Effector memory CD8-positive, alpha-beta T cell (primary cell): ENCODE data around the gene DTHD1.

Source experiments
- ATAC-seq: fragments of 150-1000 bp; cut with Tn5 transposase; replicated peaks from 2 replicates; pipeline ENCODE4 v1.10.0; 2021; ENCODE audit warnings: mild to moderate bottlenecking, moderate library complexity
- DNase-seq, 3 experiments: peaks; one replicate each; pipeline ENCODE4 v3.0.0; 2021
- H3K27ac Mint-ChIP-seq, 2 donors: one replicate each; pipeline ENCODE4 v1.8.0; 2022; ENCODE audit warnings: mild to moderate bottlenecking in 2 of 2, mixed read lengths in 2 of 2, moderate library complexity in 2 of 2
- H3K27me3 Mint-ChIP-seq, 2 donors: one replicate each; pipeline ENCODE4 v1.8.0; 2022; ENCODE audit warnings: mixed read lengths in 2 of 2
- H3K36me3 Mint-ChIP-seq: one replicate; pipeline ENCODE4 v1.8.0; 2022; ENCODE audit warnings: mild to moderate bottlenecking, moderate library complexity, mixed read lengths; ENCODE audit not compliant: insufficient read depth
- H3K4me1 Mint-ChIP-seq, 2 donors: one replicate each; pipeline ENCODE4 v1.8.0; 2022; ENCODE audit warnings: low read depth in 2 of 2, mixed read lengths in 2 of 2
- H3K4me3 Mint-ChIP-seq, 2 donors: one replicate each; pipeline ENCODE4 v1.8.0; 2022; ENCODE audit warnings: mild to moderate bottlenecking in 2 of 2, mixed read lengths in 2 of 2, moderate library complexity in 2 of 2
- H3K9me3 Mint-ChIP-seq, 2 donors: one replicate each; pipeline ENCODE4 v1.8.0; 2022; ENCODE audit warnings: mixed read lengths in 2 of 2

The DTHD1 gene

GRCh38 chr4:36326476-36327029 lies 45.1 kb downstream of the DTHD1 start:
- Mint-ChIP-seq H3K27me3 (no peaks in the 10 kb centered on the region), H3K9me3 (no peaks in the 10 kb centered on the region), H3K4me1 (peaks cover 23 to 42% of the 10 kb centered on the region in 2 donors), H3K27ac (no peak overlapping the region), H3K4me3 (peak overlapping the region in 1 of 2 donors; percentile 1), H3K36me3 (peaks cover 3% of the 10 kb centered on the region)
- ATAC-seq, result no peak
- no peak for DNase-seq

GRCh38 chr4:36327400-36327799 lies 46.0 kb downstream of the DTHD1 start:
- no peaks in the 10 kb centered on the region for H3K9me3 Mint-ChIP-seq
- peak overlapping the region in 1 of 2 donors; percentile 54 for H3K27ac Mint-ChIP-seq
- DNase-seq (no peak), ATAC-seq (no peak)
- H3K27me3 Mint-ChIP-seq, result no peaks in the 10 kb centered on the region
- peaks cover 3% of the 10 kb centered on the region for H3K36me3 Mint-ChIP-seq
- H3K4me1 Mint-ChIP-seq, result peaks cover 18 to 35% of the 10 kb centered on the region in 2 donors
- no peak overlapping the region for H3K4me3 Mint-ChIP-seq

DNA sequence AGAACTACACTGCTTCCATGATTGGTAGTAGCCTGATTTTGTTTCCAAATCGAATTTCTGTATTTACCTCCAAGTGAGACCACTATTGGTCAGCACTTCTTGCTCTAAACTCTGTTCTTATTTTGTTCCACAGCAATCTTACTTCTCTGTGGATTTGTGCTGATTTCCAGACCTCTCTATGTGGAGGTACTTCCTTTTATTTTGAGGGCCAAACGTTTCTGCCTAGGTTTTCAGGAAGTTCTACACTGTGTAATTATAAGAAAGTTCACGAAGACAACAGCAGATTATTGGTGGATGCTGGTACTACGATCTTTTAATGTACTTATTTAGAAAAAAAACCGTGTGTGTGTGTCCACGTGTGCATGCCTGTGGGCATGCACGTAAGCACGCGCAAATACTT lies 46.7 kb downstream of the DTHD1 start:
- DNase-seq (no peak), ATAC-seq (no peak)
- no peaks in the 10 kb centered on the region for H3K9me3 Mint-ChIP-seq
- H3K4me1 Mint-ChIP-seq, result peaks cover 19 to 33% of the 10 kb centered on the region in 2 donors
- H3K36me3 Mint-ChIP-seq, result peaks cover under 1% of the 10 kb centered on the region
- H3K4me3 Mint-ChIP-seq, result no peak overlapping the region
- H3K27me3 Mint-ChIP-seq, result no peaks in the 10 kb centered on the region
- no peak overlapping the region for H3K27ac Mint-ChIP-seq

- H3K4me1 Mint-ChIP-seq, result peaks cover 22 to 29% of the 10 kb centered on the region in 2 donors
- no peak overlapping the region for H3K4me3 Mint-ChIP-seq
- H3K27ac Mint-ChIP-seq, result peak overlapping the region in 1 of 2 donors; percentile 58
- ATAC-seq, result no peak
- H3K36me3 Mint-ChIP-seq, result no peaks in the 10 kb centered on the region
- no peaks in the 10 kb centered on the region for H3K27me3 Mint-ChIP-seq
- DNase-seq, result no peak
- H3K9me3 Mint-ChIP-seq, result no peaks in the 10 kb centered on the region
Observed at GRCh38 chr4:36329228-36329627, 47.8 kb downstream of the DTHD1 start.

DNA sequence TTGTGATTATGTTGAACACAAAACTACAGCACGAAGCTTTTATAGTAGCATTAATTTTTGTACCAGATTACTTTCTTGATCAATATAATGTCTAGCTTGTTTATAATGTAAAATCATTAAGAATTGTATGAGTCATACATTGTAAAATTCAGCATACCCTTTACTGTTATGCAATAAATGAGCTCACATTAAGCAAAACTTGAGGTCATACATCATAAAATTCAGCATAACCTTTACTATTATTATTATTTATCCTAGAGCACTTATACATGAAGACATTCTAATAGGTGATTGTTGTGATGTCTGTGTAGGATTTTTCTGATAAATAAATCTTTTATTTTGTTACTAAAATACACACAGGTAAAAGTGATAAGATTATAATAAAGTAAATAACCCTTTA lies 49.4 kb downstream of the DTHD1 start:
- no peak overlapping the region for H3K4me3 Mint-ChIP-seq
- H3K9me3 Mint-ChIP-seq, result no peaks in the 10 kb centered on the region
- H3K27ac Mint-ChIP-seq, result no peak overlapping the region
- ATAC-seq, result no peak
- peaks cover 13 to 26% of the 10 kb centered on the region in 2 donors for H3K4me1 Mint-ChIP-seq
- no peak for DNase-seq
- H3K27me3 Mint-ChIP-seq, result no peaks in the 10 kb centered on the region
- no peaks in the 10 kb centered on the region for H3K36me3 Mint-ChIP-seq

GRCh38 chr4:36332023-36332781 lies 50.8 kb downstream of the DTHD1 start:
- H3K4me1 Mint-ChIP-seq, result peaks cover 17 to 36% of the 10 kb centered on the region in 2 donors
- DNase-seq, result no peak
- no peaks in the 10 kb centered on the region for H3K27me3 Mint-ChIP-seq
- ATAC-seq, result no peak
- no peak overlapping the region for H3K4me3 Mint-ChIP-seq
- H3K27ac Mint-ChIP-seq, result no peak overlapping the region
- no peaks in the 10 kb centered on the region for H3K9me3 Mint-ChIP-seq
- no peaks in the 10 kb centered on the region for H3K36me3 Mint-ChIP-seq

DNA sequence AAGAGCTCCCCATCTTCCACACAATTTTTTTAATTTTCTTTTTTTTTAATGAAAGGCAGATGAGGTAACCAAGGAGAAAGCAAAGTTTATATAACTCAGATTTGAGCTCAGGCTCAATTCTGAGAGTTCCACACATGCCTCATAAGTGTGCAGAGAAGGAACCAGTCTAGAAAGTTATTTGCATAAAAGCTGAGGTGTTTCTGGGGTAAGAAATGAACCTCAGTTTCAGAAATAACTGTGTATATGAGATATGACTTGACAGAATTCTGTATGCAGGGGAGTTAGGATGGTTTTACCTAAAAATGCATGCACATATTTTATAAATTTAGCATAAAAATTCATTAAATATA lies 51.3 kb downstream of the DTHD1 start:
- Mint-ChIP-seq H3K4me3 (no peak overlapping the region), H3K27me3 (no peaks in the 10 kb centered on the region), H3K36me3 (no peaks in the 10 kb centered on the region), H3K9me3 (no peaks in the 10 kb centered on the region), H3K27ac (no peak overlapping the region), H3K4me1 (peaks cover 17 to 39% of the 10 kb centered on the region in 2 donors)
- ATAC-seq (no peak), DNase-seq (no peak)

DNA sequence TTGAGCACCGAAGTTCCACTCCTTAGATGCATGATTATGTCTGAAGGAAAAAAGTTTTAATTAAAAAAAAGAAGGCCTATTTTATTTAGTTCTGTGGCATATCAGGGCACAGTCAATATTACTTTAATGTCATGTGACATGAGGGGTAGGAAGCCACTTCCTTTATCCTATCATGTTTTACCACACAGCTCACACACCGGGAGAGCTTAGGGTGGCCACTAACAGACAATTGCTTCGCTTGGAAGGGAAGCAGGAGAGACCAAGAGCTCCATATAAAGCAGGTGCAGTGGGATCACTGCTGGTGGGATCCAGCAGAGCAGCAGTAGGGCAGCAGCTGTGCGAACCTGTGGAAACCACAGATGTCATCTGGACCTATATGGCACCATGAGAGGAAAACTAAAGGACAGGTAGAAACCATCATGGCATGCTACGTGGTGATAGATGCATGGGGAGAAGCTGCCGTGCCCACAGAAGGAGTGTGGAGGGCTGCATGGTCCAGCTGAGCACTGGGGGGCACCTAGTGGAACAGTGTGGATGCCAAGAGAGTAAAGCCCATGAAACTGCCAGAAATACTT lies 52.0 kb downstream of the DTHD1 start:
- peaks cover 21 to 44% of the 10 kb centered on the region in 2 donors for H3K4me1 Mint-ChIP-seq
- no peaks in the 10 kb centered on the region for H3K27me3 Mint-ChIP-seq
- no peaks in the 10 kb centered on the region for H3K9me3 Mint-ChIP-seq
- peak overlapping the region in 1 of 2 donors; percentile 46 for H3K27ac Mint-ChIP-seq
- DNase-seq (no peak), ATAC-seq (no peak)
- H3K36me3 Mint-ChIP-seq, result no peaks in the 10 kb centered on the region
- H3K4me3 Mint-ChIP-seq, result peak overlapping the region in 1 of 2 donors; percentile 37

DNA sequence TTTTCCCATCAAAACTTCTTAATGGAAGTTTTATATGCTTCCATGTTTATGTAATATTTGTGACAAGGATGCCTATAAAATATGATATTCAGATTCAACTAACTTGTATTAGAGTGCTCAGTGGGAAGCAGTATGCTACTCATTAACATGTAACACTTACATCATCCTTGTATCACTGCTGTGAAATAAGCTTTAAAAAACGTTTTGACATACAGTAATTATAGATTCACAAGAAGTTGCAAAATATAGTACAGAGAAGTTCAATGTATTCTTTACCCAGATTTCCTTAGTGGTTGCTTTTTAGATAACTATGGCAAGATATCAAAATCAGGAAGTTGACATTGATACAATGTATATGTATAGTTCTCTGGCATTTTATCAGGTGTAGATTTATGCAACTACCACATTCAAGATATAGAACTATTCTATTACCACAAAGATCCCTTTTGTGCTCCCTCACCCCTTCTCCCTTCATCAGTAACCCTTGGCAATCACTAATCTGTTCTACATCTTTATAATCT lies 56.3 kb downstream of the DTHD1 start:
- Mint-ChIP-seq H3K27me3 (no peaks in the 10 kb centered on the region), H3K4me3 (no peak overlapping the region), H3K27ac (no peak overlapping the region), H3K36me3 (no peaks in the 10 kb centered on the region), H3K9me3 (no peaks in the 10 kb centered on the region), H3K4me1 (peaks cover 15 to 38% of the 10 kb centered on the region in 2 donors)
- ATAC-seq, result no peak
- DNase-seq, result no peak

GRCh38 chr4:36338973-36339372 lies 57.6 kb downstream of the DTHD1 start:
- H3K27ac Mint-ChIP-seq, result no peak overlapping the region
- H3K27me3 Mint-ChIP-seq, result no peaks in the 10 kb centered on the region
- no peak for DNase-seq
- H3K36me3 Mint-ChIP-seq, result no peaks in the 10 kb centered on the region
- no peak for ATAC-seq
- H3K4me3 Mint-ChIP-seq, result no peak overlapping the region
- H3K4me1 Mint-ChIP-seq, result peaks cover 10 to 30% of the 10 kb centered on the region in 2 donors
- no peaks in the 10 kb centered on the region for H3K9me3 Mint-ChIP-seq

DNA sequence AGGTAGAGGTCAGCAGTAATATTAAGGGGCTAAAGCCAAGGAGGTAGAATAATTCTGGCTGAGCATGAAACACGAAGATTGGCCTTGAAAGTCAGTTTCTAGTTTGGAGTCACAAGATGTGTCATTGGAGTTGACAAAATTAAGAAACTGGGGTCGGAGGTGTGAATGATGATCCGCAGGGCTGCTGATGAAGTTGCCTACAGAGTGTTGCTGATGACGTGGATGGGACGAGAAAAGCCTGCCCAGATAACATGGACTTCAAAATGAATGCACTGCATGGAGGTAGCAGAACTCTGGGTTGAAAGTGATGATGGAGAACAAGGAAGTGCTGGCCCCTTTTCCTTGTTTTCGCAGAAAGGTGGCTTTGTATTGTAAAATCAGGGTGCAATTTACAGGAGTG lies 60.5 kb downstream of the DTHD1 start:
- H3K36me3 Mint-ChIP-seq, result no peaks in the 10 kb centered on the region
- H3K4me1 Mint-ChIP-seq, result peaks cover 9 to 16% of the 10 kb centered on the region in 2 donors
- no peaks in the 10 kb centered on the region for H3K9me3 Mint-ChIP-seq
- ATAC-seq, result no peak
- no peak overlapping the region for H3K27ac Mint-ChIP-seq
- DNase-seq, result no peak
- no peak overlapping the region for H3K4me3 Mint-ChIP-seq
- no peaks in the 10 kb centered on the region for H3K27me3 Mint-ChIP-seq

DNA sequence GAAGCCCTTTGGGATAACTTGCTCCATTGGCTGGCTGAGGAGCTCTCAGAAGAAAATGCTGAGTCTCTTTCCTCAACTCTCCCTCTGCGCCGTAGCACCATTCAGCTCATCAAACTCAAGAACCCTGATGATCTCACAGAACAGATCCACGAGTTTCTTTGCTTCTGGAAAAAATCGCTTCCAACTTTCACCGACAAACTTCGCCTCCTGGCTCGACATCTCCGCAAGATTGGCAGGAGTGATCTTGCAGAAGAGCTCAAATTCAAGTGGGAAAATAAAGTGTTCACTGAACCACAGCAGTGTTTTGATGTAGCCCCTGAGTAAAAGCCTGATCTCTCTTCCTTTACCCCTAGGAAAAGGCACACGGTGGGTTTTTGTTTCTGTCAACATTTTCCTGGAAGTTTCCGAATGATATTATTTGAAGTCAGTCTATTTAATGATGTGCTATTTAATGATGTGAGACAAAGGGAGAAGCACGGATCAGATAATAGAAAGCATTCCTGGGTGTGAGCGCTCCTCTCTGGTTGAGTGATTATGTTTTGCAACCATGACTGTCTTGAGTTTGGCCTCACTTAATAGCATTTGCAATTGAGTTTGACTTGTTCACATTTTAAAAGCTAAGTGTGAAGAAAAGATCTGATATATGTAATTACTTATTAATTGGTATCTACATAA lies 62.2 kb downstream of the DTHD1 start:
- Mint-ChIP-seq H3K4me3 (no peak overlapping the region), H3K4me1 (peaks cover 4 to 6% of the 10 kb centered on the region in 2 donors), H3K27ac (no peak overlapping the region), H3K36me3 (no peaks in the 10 kb centered on the region), H3K9me3 (no peaks in the 10 kb centered on the region), H3K27me3 (no peaks in the 10 kb centered on the region)
- DNase-seq (no peak), ATAC-seq (no peak)

GRCh38 chr4:36348403-36348938 lies 67.1 kb downstream of the DTHD1 start:
- Mint-ChIP-seq H3K27me3 (no peaks in the 10 kb centered on the region), H3K4me3 (no peak overlapping the region), H3K4me1 (peaks cover 9 to 10% of the 10 kb centered on the region in 2 donors), H3K27ac (peak overlapping the region; percentile 10 to 89), H3K36me3 (no peaks in the 10 kb centered on the region), H3K9me3 (no peaks in the 10 kb centered on the region)
- peak; percentile 76 for ATAC-seq
- DNase-seq, result no peak
